IMR-90 (cell line): ENCODE results near the gene SYNM. TPM values are rescaled to one million over a fixed set of nuclear protein-coding genes. Genes with fewer than 3 reads are reported as not detected.
A peak's percentile ranks its signal among the peaks of the same experiment; 100 is the strongest.

Experiments used
- ATAC-seq: fragments of 200-7000 bp; cut with Tn5 transposase; 2 replicates; pipeline ENCODE4 v1.9.1; 2020; ENCODE audit warnings: low read depth, mild to moderate bottlenecking, moderate library complexity
- BruUV-seq: library from RNA; stranded (reverse); fragments of 400-500 nt; replicated peaks from 2 replicates; lab custom pipeline; 2021; lab: Mats Ljungman, UMichigan
- CTCF ChIA-PET: fragments of 300-600 bp; formaldehyde crosslinking; extraction: SDS; loops from one replicate; lab custom pipeline; 2021; ENCODE audit warnings: antibody characterized with exemption; lab: Yijun Ruan, JAX
- POLR2A ChIA-PET: fragments of 300-600 bp; sonication (Branson Sonifier 250); formaldehyde crosslinking; loops from one replicate; lab custom pipeline; 2022; ENCODE audit warnings: antibody characterized with exemption; ENCODE audit not compliant: unreplicated experiment; lab: Charles Lee
- DNase-seq: peaks from one replicate; pipeline ENCODE4 v3.0.0; 2013
- H2AFZ ChIP-seq: replicated peaks from 2 replicates; pipeline ENCODE3; 2013; ENCODE audit warnings: low read length, mild to moderate bottlenecking; ENCODE audit not compliant: poor library complexity
- H2AK5ac ChIP-seq: 2 replicates; pipeline ENCODE4 v1.6.1; 2013; ENCODE audit warnings: low read depth, low read length, inconsistent platforms
- H2AK9ac ChIP-seq: replicated peaks from 2 replicates; pipeline ENCODE3; 2013; ENCODE audit warnings: mild to moderate bottlenecking, low read depth, low read length, moderate library complexity; ENCODE audit not compliant: poor library complexity
- H2BK120ac ChIP-seq: 2 replicates; pipeline ENCODE4 v1.6.1; 2013; ENCODE audit warnings: low read depth, low read length, inconsistent platforms
- H2BK15ac ChIP-seq: 3 replicates; pipeline ENCODE4 v1.6.1; 2013; ENCODE audit warnings: low read depth, low read length, inconsistent platforms
- H2BK20ac ChIP-seq: 2 replicates; pipeline ENCODE4 v1.6.1; 2013; ENCODE audit warnings: low read depth, mild to moderate bottlenecking, inconsistent platforms, low read length, moderate library complexity
- H2BK5ac ChIP-seq: 2 replicates; pipeline ENCODE4 v1.6.1; 2013; ENCODE audit warnings: mild to moderate bottlenecking, low read depth, low read length, inconsistent platforms; ENCODE audit not compliant: poor library complexity, severe bottlenecking
- H3K14ac ChIP-seq: replicated peaks from 2 replicates; pipeline ENCODE4 v1.6.1; 2013; ENCODE audit warnings: low read depth, low read length, inconsistent platforms
- H3K18ac ChIP-seq: 2 replicates; pipeline ENCODE4 v1.6.1; 2013; ENCODE audit warnings: low read depth, low read length, control low read depth
- H3K23ac ChIP-seq: 2 replicates; pipeline ENCODE4 v1.6.1; 2013; ENCODE audit warnings: low read depth, low read length, inconsistent platforms
- H3K27ac ChIP-seq: 2 replicates; pipeline ENCODE4 v1.5.1; 2013; ENCODE audit warnings: mild to moderate bottlenecking, control low read depth, low read length; ENCODE audit not compliant: insufficient read depth
- H3K27me3 ChIP-seq: 2 replicates; pipeline ENCODE4 v1.6.1; 2013; ENCODE audit warnings: low read length; ENCODE audit not compliant: control insufficient read depth, insufficient read depth
- H3K36me3 ChIP-seq: 2 replicates; pipeline ENCODE4 v1.6.1; 2013; ENCODE audit warnings: low read length, mixed read lengths; ENCODE audit not compliant: control insufficient read depth, insufficient read depth
- H3K4ac ChIP-seq: 2 replicates; pipeline ENCODE4 v1.6.1; 2013; ENCODE audit warnings: low read depth, low read length, inconsistent platforms
- H3K4me1 ChIP-seq: 2 replicates; pipeline ENCODE4 v1.6.1; 2013; ENCODE audit warnings: low read length, mixed read lengths; ENCODE audit not compliant: control insufficient read depth, insufficient read depth
- H3K4me2 ChIP-seq: 2 replicates; pipeline ENCODE4 v1.6.1; 2013; ENCODE audit warnings: low read depth, mild to moderate bottlenecking, control low read depth, low read length, moderate library complexity
- H3K4me3 ChIP-seq: 2 replicates; pipeline ENCODE4 v1.5.1; 2013; ENCODE audit warnings: low read depth, mild to moderate bottlenecking, control low read depth, low read length, moderate library complexity; ENCODE audit not compliant: insufficient read depth
- H3K56ac ChIP-seq: 2 replicates; pipeline ENCODE4 v1.6.1; 2013; ENCODE audit warnings: low read length, inconsistent platforms; ENCODE audit not compliant: insufficient read depth; ENCODE audit errors: extremely low read depth
- H3K79me1 ChIP-seq, 2 experiments: 2 replicates each; pipeline ENCODE4 v1.6.1; 2013; ENCODE audit warnings: low read length in 2 of 2, inconsistent platforms in 1 of 2, low read depth in 1 of 2
- H3K9ac ChIP-seq: 2 replicates; pipeline ENCODE4 v1.6.1; 2013; ENCODE audit warnings: low read depth, low read length, control low read depth
- H3K9me1 ChIP-seq: 2 replicates; pipeline ENCODE4 v1.6.1; 2013; ENCODE audit warnings: low read length, inconsistent platforms; ENCODE audit not compliant: insufficient read depth
- H3K9me3 ChIP-seq: 2 replicates; pipeline ENCODE4 v1.6.1; 2013; ENCODE audit warnings: low read length; ENCODE audit not compliant: control insufficient read depth, insufficient read depth
- H4K20me1 ChIP-seq: 2 replicates; pipeline ENCODE4 v1.6.1; 2013; ENCODE audit warnings: low read length, inconsistent platforms; ENCODE audit not compliant: insufficient read depth
- H4K5ac ChIP-seq: 2 replicates; pipeline ENCODE4 v1.6.1; 2013; ENCODE audit warnings: mild to moderate bottlenecking, low read depth, low read length, control low read depth
- H4K8ac ChIP-seq, 2 experiments: 2 replicates each; pipeline ENCODE4 v1.6.1; 2013; ENCODE audit warnings: low read depth in 2 of 2, low read length in 2 of 2, control low read depth in 1 of 2, inconsistent platforms in 1 of 2
- H4K91ac ChIP-seq: 2 replicates; pipeline ENCODE4 v1.6.1; 2013; ENCODE audit warnings: low read depth, low read length, inconsistent platforms; ENCODE audit not compliant: insufficient read depth
- FOS ChIP-seq: fragments of 150-350 bp; IDR thresholded peaks from 2 replicates; pipeline ENCODE4 v1.6.1; 2016; ENCODE audit warnings: low read depth, low read length
- WGBS, 2 experiments: methylation state at CpG; one replicate each; pipeline versions ENCODE4 v1.1.5 to v1.1.7; 2013; ENCODE audit warnings: missing lambda C conversion rate in 2 of 2; ENCODE audit not compliant: insufficient read length in 1 of 2; ENCODE audit errors: extremely low coverage in 2 of 2; 5-methylcytosine and 5-hydroxymethylcytosine counted together
- dilution Hi-C: fragments of 300-500 bp; cut with HindIII; formaldehyde crosslinking; loops from one replicate; pipeline ENCODE4 v1.14.3; 2018; ENCODE audit warnings: low sequenced_read_pairs; ENCODE audit not compliant: unreplicated experiment
- in situ Hi-C: fragments of 300-500 bp; cut with MboI; formaldehyde crosslinking; loops from 3 replicates; pipeline ENCODE4 v1.14.3; 2019; ENCODE audit warnings: low sequenced_read_pairs, inconsistent platforms, mixed read lengths
- intact Hi-C: fragments of 100-400 bp; cut with micrococcal nuclease; formaldehyde crosslinking; loops from 2 replicates; pipeline ENCODE4 v1.10.0; 2022
- polyA plus RNA-seq, 3 experiments: library from polyadenylated mRNA; depleted of rRNA; stranded (reverse); fragments of >200 nt; gene quantifications; 2 replicates each; pipeline ENCODE4 v1.2.3, GENCODE V29; 2012; ENCODE audit warnings: low replicate concordance in 1 of 3
- total RNA-seq: library from RNA; depleted of rRNA; stranded (reverse); fragments of >200 nt; gene quantifications from 2 replicates; pipeline ENCODE4 v1.2.3, GENCODE V29; 2012

SYNM gene
- total and polyA plus RNA-seq, 2 of the 4 experiments (the other 2 are of a cell fraction) = 2.1 to 3.4 TPM

DNA sequence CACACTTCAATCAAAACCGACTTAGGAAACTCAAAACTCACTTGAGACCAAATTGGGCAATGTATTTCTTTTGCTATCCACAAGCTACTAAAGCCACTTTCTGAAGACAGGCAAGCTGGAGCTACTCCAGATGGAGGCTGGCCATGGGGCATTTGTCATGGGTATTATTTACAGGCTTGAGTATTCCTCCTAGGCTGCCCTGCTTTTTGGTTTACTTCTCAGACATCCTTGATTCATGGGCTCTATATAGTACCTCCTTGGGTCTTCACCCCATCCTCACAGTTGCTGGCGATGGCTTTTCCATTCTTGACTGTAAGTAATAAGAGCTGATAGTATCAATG lies 18.6 kb upstream of the SYNM start:
- H2AK5ac ChIP-seq = peak overlapping the region; percentile 30
- no peak for TF ChIP-seq FOS
- no peak overlapping the region for H2AK9ac ChIP-seq
- H3K4me1 ChIP-seq = peaks cover 2% of the 10 kb centered on the region; the same call in 1 of the 2 replicates
- no peak overlapping the region for H4K8ac ChIP-seq
- ATAC-seq (no peak), DNase-seq (no peak)
- H3K9me1 ChIP-seq = peaks cover 9% of the 10 kb centered on the region
- peak overlapping the region; percentile 29 for H2AFZ ChIP-seq
- no peak overlapping the region; the same call in 1 of the 2 replicates for H3K23ac ChIP-seq
- intact Hi-C loops (no loop called here), in situ Hi-C loops (no loop called here), dilution Hi-C loops (no loop called here)
- POLR2A ChIA-PET = no interaction called here
- WGBS, 2 experiments = no CpG with 5 or more reads among the region's 2 CpGs
- no peak overlapping the region for H3K18ac ChIP-seq
- peak overlapping the region; percentile 70; the same call in 1 of the 2 replicates for H2BK120ac ChIP-seq
- CTCF ChIA-PET = no interaction called here
- peak overlapping the region; percentile 8; the same call in 1 of the 2 replicates for H2BK20ac ChIP-seq
- H3K14ac ChIP-seq = peak overlapping the region; percentile 30
- no peaks in the 10 kb centered on the region for H3K36me3 ChIP-seq
- peak overlapping the region; percentile 50; the same call in 2 of the 3 replicates for H2BK15ac ChIP-seq
- H4K20me1 ChIP-seq = no peaks in the 10 kb centered on the region
- no TSS peak for BruUV-seq
- no peaks in the 10 kb centered on the region; the same call in 1 of the 2 replicates for H3K27me3 ChIP-seq
- H3K9me3 ChIP-seq = no peaks in the 10 kb centered on the region
- H3K27ac ChIP-seq = no peak overlapping the region
- no peak overlapping the region for H3K9ac ChIP-seq
- H2BK5ac ChIP-seq = no peak overlapping the region
- no peak overlapping the region; the same call in 1 of the 2 replicates for H3K56ac ChIP-seq
- no peak overlapping the region for H4K5ac ChIP-seq
- H3K4ac ChIP-seq = peak overlapping the region; percentile 47; the same call in 1 of the 2 replicates
- H3K4me3 ChIP-seq = no peak overlapping the region
- H3K4me2 ChIP-seq = no peak overlapping the region
- H4K91ac ChIP-seq = 0 out of 2 replicates have a peak overlapping the region, but pooled peaks have one; percentile 38
- no peaks in the 10 kb centered on the region for H3K79me1 ChIP-seq
